Vagina (tissue), 2 donors: ENCODE measurements around the gene TMEM31.

ENCODE experiments used
- POLR2A ChIP-seq, 2 donors: fragments of 450-650 bp; IDR thresholded peaks; one replicate each; pipeline ENCODE4 v1.6.1; 2017; ENCODE audit warnings: antibody characterized with exemption in 2 of 2, mild to moderate bottlenecking in 2 of 2, moderate library complexity in 2 of 2
- POLR2AphosphoS5 ChIP-seq, 2 donors: sonication (generic); formaldehyde crosslinking; IDR thresholded peaks; one replicate each; pipeline ENCODE4 v1.9.0; 2017; ENCODE audit warnings: antibody characterized with exemption in 2 of 2, mild to moderate bottlenecking in 2 of 2, low read depth in 1 of 2; ENCODE audit not compliant: insufficient read depth in 1 of 2

- no peak for TF ChIP-seq POLR2AphosphoS5 (IDR thresholded peaks at IDR 0.05; ENCODE audit: insufficient read depth in 1 of 2, low read depth in 1 of 2)
- no peak for TF ChIP-seq POLR2A (IDR thresholded peaks at IDR 0.05)
Observed at GRCh38 chrX:103669745-103670144, 41.0 kb upstream of the TMEM31 start.
